OCI-LY7 (cell line): ENCODE data around the gene ABCA7. TPM values are rescaled to one million over a fixed set of nuclear protein-coding genes. Genes with fewer than 3 reads are reported as not detected.

Experiments used
- BruUV-seq: library from RNA; stranded (reverse); fragments of 400-500 nt; replicated peaks from 2 replicates; lab custom pipeline; 2021; lab: Mats Ljungman, UMichigan
- CTCF ChIA-PET: fragments of 300-600 bp; sonication (Branson Sonifier 250); formaldehyde crosslinking; loops from one replicate; lab custom pipeline; 2022; ENCODE audit warnings: antibody characterized with exemption; ENCODE audit not compliant: unreplicated experiment; lab: Charles Lee
- POLR2A ChIA-PET: fragments of 300-600 bp; sonication (Branson Sonifier 250); formaldehyde crosslinking; loops from one replicate; lab custom pipeline; 2022; ENCODE audit warnings: antibody characterized with exemption; lab: Charles Lee
- DNase-seq: peaks from one replicate; pipeline ENCODE4 v3.0.0-alpha.2; 2015; ENCODE audit warnings: low spot score
- H2AFZ ChIP-seq: fragments of 200-600 bp; sonication (generic), shearing (Covaris generic); 2 replicates; pipeline ENCODE4 v1.6.1; 2014; ENCODE audit warnings: mild to moderate bottlenecking, antibody characterized with exemption, low read length, moderate library complexity
- H3K27ac ChIP-seq: fragments of 200-600 bp; sonication (generic); 2 replicates; pipeline ENCODE4 v1.5.1; 2014; ENCODE audit warnings: mixed run types, low read depth, mild to moderate bottlenecking, moderate library complexity, low read length, inconsistent platforms; ENCODE audit not compliant: poor library complexity, severe bottlenecking
- H3K36me3 ChIP-seq: fragments of 200-600 bp; sonication (generic); 2 replicates; pipeline ENCODE4 v1.6.1; 2014; ENCODE audit warnings: mild to moderate bottlenecking, antibody characterized with exemption, low read length, moderate library complexity, mixed read lengths; ENCODE audit not compliant: insufficient read depth
- H3K4me1 ChIP-seq: fragments of 200-600 bp; sonication (generic); 2 replicates; pipeline ENCODE4 v1.5.1; 2014; ENCODE audit warnings: mild to moderate bottlenecking, low read length; ENCODE audit not compliant: insufficient read depth, poor library complexity, severe bottlenecking
- H3K4me2 ChIP-seq: fragments of 200-600 bp; sonication (generic); 2 replicates; pipeline ENCODE4 v1.6.1; 2014; ENCODE audit warnings: mild to moderate bottlenecking, low read length
- H3K4me3 ChIP-seq: fragments of 200-600 bp; sonication (generic); 2 replicates; pipeline ENCODE4 v1.5.1; 2014; ENCODE audit warnings: mild to moderate bottlenecking, low read depth, low read length; ENCODE audit not compliant: poor library complexity, severe bottlenecking
- H3K79me2 ChIP-seq: fragments of 200-600 bp; sonication (generic); 2 replicates; pipeline ENCODE4 v1.6.1; 2016; ENCODE audit warnings: low read depth, mild to moderate bottlenecking, low read length, moderate library complexity, mixed read lengths; ENCODE audit not compliant: insufficient read depth
- H3K9me2 ChIP-seq: fragments of 200-600 bp; sonication (generic); 2 replicates; pipeline ENCODE4 v1.6.1; 2016; ENCODE audit warnings: mild to moderate bottlenecking, low read length, mixed read lengths; ENCODE audit not compliant: insufficient read depth
- H3K9me3 ChIP-seq: fragments of 200-600 bp; sonication (generic); 2 replicates; pipeline ENCODE4 v1.6.1; 2014; ENCODE audit warnings: mild to moderate bottlenecking, mixed run types, low read length, mixed read lengths
- H4K20me1 ChIP-seq: fragments of 200-600 bp; sonication (generic); 2 replicates; pipeline ENCODE4 v1.6.1; 2014; ENCODE audit warnings: mild to moderate bottlenecking, antibody characterized with exemption, low read length, moderate library complexity, mixed read lengths; ENCODE audit not compliant: insufficient read depth
- CTCF ChIP-seq: fragments of 200-600 bp; sonication (generic); conservative IDR thresholded peaks from 2 replicates; pipeline ENCODE4 v1.5.1; 2014; ENCODE audit warnings: mild to moderate bottlenecking, antibody characterized with exemption, low read length, moderate library complexity, mixed read lengths
- EZH2phosphoT487 ChIP-seq: fragments of 200-600 bp; sonication (generic); IDR thresholded peaks from 2 replicates; pipeline ENCODE4 v1.6.1; 2018; ENCODE audit warnings: low read depth, borderline replicate concordance, mild to moderate bottlenecking, mixed run types, antibody characterized with exemption, low read length, moderate library complexity, mixed read lengths
- intact Hi-C: fragments of 100-400 bp; cut with micrococcal nuclease; formaldehyde crosslinking; loops from one replicate; pipeline ENCODE4 v1.10.0; 2022; ENCODE audit not compliant: unreplicated experiment
- total RNA-seq, 2 experiments: library from RNA; depleted of rRNA in 1 of 2; stranded (reverse); fragments of >200 nt in 1 of 2; shearing (Covaris generic) in 1 of 2; gene quantifications; 2 replicates each; pipeline ENCODE4 v1.2.3, GENCODE V29; 2014 to 2022

The ABCA7 gene
- total RNA-seq, 2 experiments from 2014 or later: 43.3 to 66.6 TPM

GRCh38 chr19:1074544-1075283, 34.8 kb downstream of the ABCA7 start:
- no peaks in the 10 kb centered on the region for H3K9me3 ChIP-seq
- H3K79me2 ChIP-seq: peaks cover 11% of the 10 kb centered on the region; the same call in 1 of the 2 replicates
- H4K20me1 ChIP-seq: no peaks in the 10 kb centered on the region
- H3K27ac ChIP-seq: peak overlapping the region; percentile 90
- peaks cover 52% of the 10 kb centered on the region for H3K4me1 ChIP-seq
- no peak overlapping the region for H2AFZ ChIP-seq
- peak; percentile 90 for DNase-seq
- peak overlapping the region; percentile 73 for H3K4me2 ChIP-seq
- no peaks in the 10 kb centered on the region for H3K9me2 ChIP-seq
- H3K4me3 ChIP-seq: peak overlapping the region; percentile 58
- peaks cover 78% of the 10 kb centered on the region for H3K36me3 ChIP-seq
- CTCF ChIA-PET: interaction anchor here (0.5 to 0.7 kb wide), 4 partner anchors 28 to 194 kb away, joined by 3 to 14 read pairs (median 6); no protein-coding TSS in a partner anchor
- POLR2A ChIA-PET: interaction anchor here (0.6 to 2.3 kb wide), 4 partner anchors 10 to 48 kb away, joined by 3 to 6 read pairs (median 5); partner anchors contain the start of gene CNN2
- TF ChIP-seq CTCF: no peak
- TF ChIP-seq EZH2phosphoT487: no peak
- intact Hi-C loops: no loop called here
- BruUV-seq: no TSS peak

GRCh38 chr19:1076046-1076386, 36.1 kb downstream of the ABCA7 start:
- no peak for DNase-seq
- Histone ChIP-seq H3K27ac (peak overlapping the region; percentile 90), H3K4me3 (no peak overlapping the region), H4K20me1 (no peaks in the 10 kb centered on the region), H3K4me1 (peaks cover 48% of the 10 kb centered on the region), H3K9me3 (no peaks in the 10 kb centered on the region), H3K4me2 (peak overlapping the region; percentile 73; the same call in 1 of the 2 replicates), H3K9me2 (no peaks in the 10 kb centered on the region), H3K36me3 (peaks cover 82% of the 10 kb centered on the region), H3K79me2 (no peaks in the 10 kb centered on the region; the same call in 1 of the 2 replicates), H2AFZ (no peak overlapping the region)
- TF ChIP-seq CTCF: no peak
- no peak for TF ChIP-seq EZH2phosphoT487
- ChIA-PET POLR2A (interaction anchor here (0.7 to 2.6 kb wide), 6 partner anchors 9 to 621 kb away, joined by 4 to 16 read pairs (median 6); partner anchors contain the start of genes ABCA7, ARHGAP45, ATP5F1D and CNN2), CTCF (interaction anchor here (0.5 kb wide), 1 partner anchor 12 kb away, joined by 3 read pairs; no protein-coding TSS in a partner anchor)
- intact Hi-C loops: loop anchor here (2.0 kb wide), 1 partner anchor 37 kb away; no protein-coding TSS in a partner anchor
- no TSS peak for BruUV-seq
